Urothelium cell line (cell line): ENCODE results near the gene TFRC.
"Not testable (repeated sequence)": the region's sequence is repeated elsewhere in the genome, so short reads cannot be mapped to it uniquely, and the experiment has no call there.

ENCODE experiments used
- DNase-seq: peaks from one replicate; pipeline ENCODE4 v3.0.0; 2011; ENCODE audit warnings: low spot score, mixed read lengths
- FAIRE-seq: peaks from 2 replicates; lab custom pipeline; 2011; peaks lifted over from hg19 to GRCh38; lab: Jason Lieb, UNC

Gene TFRC

GRCh38 chr3:196049653-196050052 is 32.2 kb downstream of the TFRC start:
- no peak for FAIRE-seq
- DNase-seq: no peak

- FAIRE-seq: no peak
- no peak for DNase-seq
These were observed 32.8 kb downstream of the TFRC start for GRCh38 chr3:196048922-196049598.

DNA sequence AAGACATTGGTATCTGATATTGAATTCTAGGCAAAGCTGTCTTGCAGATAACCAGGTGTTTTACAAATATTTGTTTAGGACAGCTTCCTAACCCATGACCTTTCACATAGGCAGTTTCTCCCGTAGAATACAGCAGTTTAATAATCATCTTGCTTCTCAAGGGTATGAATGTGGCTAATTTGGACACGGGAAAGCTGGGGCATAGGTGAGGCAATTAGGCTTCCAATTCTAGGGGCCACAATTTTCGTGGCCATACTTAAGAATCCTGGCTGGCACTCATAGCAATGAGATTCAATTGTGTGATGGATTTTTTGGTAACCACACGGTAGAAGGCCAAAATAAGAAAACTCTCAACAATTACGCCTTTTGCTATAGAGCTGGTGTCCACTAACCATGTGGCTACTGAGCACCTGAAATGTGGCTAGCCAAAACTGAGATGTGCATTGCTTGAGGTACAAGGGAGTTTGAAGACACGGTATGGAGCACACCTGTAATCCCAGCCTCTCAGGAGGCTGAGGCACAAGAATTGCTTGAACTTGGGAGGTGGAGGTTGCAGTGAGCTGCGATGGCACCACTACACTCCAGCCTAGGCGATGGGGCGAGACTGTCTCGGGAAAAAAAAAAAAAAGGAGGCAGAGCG is 34.4 kb downstream of the TFRC start:
- no peak for FAIRE-seq
- no peak for DNase-seq

DNA sequence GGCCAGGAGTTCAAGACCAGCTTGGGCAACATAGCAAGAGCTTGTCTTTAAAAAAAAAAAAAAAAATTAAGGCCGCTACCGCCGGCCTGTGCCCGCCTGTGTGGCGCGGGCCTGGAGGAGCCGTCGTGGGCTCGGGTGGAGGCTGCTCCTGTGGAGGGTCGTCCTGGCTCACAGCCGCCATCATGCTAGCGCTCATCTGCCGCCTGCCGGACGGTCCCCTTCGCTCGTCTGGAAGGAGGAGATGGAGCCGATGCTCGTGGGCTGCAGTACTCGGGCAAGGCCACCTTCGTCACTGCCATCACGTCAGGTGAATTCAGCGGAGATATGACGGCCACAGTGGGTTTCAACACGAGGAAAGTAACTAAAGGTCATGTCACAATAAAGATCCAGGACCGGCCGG is 37.4 kb downstream of the TFRC start:
- no peak for DNase-seq
- no peak for FAIRE-seq

- FAIRE-seq: no peak
- DNase-seq: no peak
These were observed 39.2 kb downstream of the TFRC start for GRCh38 chr3:196042673-196043072.

- FAIRE-seq (no peak), DNase-seq (no peak)
These were observed 42.5 kb downstream of the TFRC start for GRCh38 chr3:196039359-196039758.

- FAIRE-seq: not testable (repeated sequence)
- peak; percentile 18 for DNase-seq
These were observed 55.8 kb downstream of the TFRC start for GRCh38 chr3:196026059-196026458.

DNA sequence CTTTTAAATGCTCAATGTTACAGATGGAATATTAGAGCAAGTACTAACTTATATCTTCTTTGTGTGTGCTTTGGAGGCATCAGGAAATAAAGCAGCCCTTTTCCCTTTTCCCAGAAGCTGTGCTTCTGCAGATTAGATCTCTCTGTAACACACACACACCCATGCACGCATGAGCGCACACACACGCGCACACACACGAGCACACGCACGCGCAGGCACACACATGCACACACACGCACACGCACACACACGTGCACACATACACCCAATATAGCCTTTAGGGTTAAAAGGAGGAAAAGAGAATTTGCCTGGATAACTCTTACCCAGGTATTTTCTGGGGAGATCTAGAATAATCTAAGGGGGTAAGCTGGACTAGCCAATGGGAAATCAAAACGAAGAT is 56.9 kb downstream of the TFRC start:
- FAIRE-seq (no peak), DNase-seq (no peak)

DNA sequence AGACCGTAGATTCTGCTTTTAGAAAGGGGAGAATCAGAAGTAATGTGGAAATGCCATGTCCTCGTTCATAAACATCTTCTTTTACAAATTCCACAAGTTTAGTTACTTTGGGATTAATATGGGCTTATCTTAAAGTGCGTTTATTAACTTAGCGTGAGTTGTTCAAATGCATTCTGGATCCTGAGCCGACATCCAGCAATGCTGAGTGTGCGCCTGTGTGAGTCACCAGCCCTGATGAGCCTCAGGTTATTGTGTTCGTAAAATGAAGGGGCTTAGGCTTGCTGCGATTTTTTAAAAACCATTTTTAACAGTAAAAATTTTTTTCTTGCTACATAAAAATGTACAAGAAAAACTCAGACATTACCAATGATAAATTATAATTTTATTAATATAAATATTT is 57.9 kb downstream of the TFRC start:
- DNase-seq: no peak
- no peak for FAIRE-seq

- DNase-seq, FAIRE-seq: not testable (repeated sequence)
These were observed 59.4 kb downstream of the TFRC start for GRCh38 chr3:196022499-196022878.

DNA sequence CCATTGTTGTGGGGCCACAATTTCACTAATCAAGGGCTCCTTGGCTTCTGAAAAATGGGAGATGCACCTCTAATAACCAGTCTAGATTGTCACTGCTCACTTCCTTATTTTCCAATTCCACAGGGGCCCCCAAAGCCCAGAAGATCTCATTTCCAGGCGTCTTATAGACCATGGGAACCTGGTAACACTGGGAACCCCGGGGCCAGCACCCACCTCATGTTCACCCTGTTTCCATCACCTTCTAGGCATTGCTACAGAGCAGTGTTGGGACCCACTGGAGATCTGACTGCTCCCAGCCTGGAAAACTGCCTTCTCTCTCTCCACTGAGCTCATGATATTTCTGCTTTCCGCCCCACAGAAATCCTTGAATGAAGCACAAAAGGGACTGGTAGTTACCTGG is 61.5 kb downstream of the TFRC start:
- FAIRE-seq (no peak), DNase-seq (no peak)

GRCh38 chr3:196019576-196019975 is 62.3 kb downstream of the TFRC start:
- not testable (repeated sequence) for FAIRE-seq

DNA sequence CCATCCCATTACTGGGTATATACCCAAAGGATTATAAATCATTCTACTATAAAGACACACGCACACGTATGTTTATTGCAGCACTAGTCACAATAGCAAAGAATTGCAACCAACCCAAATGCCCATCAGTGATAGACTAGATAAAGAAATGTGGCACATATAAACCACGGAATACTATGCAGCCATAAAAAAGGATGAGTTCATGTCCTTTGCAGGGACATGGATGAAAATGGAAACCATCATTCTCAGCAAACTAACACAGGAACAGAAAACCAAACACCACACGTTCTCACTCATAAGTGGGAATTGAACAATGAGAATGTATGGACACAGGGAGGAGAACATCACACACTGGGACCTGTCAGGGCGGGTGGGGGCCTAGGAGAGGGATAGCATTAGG is 63.7 kb downstream of the TFRC start:
- not testable (repeated sequence) for DNase-seq, FAIRE-seq

More at GRCh38 chr3:196019576-196019975, 62.3 kb downstream of the TFRC start:
- DNase-seq: not testable (repeated sequence)

DNA sequence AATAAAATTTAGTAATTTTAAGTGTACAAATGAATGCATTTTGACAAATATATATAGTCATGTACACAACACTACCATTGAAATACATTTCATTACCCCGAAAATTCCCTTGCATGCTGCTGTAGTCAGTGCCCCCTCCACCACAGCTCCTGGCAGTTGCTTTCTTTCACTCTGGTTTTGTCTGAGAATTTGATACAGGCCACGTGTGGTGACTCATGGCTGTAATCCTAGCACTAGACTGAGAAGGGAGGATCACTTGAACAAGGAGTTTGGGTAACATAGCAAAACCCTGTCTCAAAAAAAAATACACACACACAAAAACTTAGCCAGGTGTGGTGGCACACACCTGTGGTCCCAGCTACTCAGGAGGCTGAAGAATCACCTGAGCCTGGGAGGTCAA is 65.4 kb downstream of the TFRC start:
- FAIRE-seq (no peak), DNase-seq (peak; percentile 60)

DNA sequence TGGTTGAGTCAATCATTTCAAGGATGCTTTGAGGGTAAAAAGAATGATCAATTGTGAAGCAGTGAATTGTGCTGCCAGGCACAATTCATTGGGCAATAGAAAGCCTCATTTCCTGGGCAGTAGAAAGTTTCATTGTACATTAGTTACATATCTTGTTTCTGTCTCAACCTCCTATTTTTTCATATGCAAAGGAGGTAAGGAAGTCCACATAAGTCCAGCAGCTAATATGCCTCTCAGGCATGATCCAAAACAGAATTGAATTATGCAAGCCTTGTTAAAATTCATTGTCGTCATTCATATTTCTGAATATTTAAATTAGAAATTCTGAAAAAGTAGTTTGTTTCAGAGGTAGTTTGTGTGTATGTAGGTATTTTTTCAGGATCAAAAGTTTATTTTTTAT is 65.8 kb downstream of the TFRC start:
- DNase-seq (no peak), FAIRE-seq (no peak)

DNA sequence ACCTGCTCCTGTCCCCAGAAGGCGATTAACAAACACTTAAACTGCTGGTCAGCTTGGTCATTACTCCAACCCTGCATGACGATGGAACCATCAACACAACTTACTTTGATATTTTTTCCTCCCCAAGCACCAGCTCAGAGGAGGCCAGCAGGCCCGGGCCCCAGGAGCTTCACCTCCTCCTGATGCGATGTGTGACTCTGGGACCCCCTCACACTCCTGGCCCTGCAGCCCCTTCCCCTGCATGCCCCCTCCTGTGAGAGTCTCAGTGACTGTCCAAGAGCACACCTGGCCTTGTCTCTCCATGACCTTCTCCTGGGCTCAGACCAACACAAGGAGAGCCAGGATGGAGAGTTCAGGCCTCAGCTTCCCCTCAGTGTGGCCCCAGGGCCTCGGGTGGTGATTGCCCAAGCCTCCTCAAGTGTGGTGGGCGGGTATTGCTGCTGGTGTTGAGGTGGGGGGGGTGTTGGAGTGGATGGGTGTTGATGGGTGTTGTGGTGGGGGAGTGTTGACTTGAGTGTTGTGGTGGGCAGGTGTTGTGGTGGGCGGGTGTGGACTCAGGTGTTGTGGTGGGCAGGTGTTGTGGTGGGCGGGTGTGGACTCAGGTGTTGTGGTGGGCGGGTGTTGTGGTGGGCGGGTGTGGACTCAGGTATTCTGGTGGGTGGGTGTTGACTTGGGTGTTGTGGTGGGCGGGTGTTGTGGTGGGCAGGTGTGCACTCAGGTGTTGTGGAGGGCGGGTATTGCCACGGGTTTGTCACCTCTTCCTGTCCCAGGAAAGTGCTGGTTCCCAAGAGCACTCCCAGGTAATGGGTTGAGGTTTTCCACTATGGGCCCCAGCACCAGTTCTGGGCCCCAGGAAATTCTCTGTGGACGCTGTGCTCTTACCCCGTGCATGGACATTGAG is 68.1 kb downstream of the TFRC start:
- DNase-seq (no peak), FAIRE-seq (no peak)

DNA sequence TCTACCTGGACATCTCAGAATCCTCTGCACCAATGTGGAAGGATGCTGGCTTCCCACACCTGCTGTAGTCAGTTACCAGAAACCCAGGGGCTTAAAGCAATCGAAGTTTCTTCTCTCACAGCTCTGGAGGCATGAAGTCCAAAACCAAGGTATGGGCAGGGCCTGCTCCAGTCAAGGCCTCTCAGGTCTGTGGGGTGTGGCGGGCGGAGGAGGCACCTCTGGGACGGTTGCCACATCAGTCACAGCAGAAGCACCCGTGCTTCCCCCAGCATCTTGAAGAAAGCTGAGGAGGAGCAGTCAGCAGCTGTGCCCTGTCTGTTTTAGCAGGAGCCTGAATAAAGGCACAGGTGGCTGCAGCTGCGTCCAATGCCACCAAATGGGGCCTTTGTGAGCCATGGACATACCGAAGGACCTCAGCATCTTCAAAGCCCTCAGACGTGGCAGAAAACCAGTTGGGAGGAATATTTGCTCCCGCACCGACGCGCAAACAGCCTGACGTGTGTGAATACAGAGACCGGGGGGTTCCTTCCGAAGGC is 68.9 kb downstream of the TFRC start:
- FAIRE-seq: no peak
- DNase-seq: no peak

- DNase-seq (no peak), FAIRE-seq (no peak)
These were observed 69.4 kb downstream of the TFRC start for GRCh38 chr3:196012481-196012880.

- DNase-seq (no peak), FAIRE-seq (no peak)
These were observed 72.4 kb downstream of the TFRC start for GRCh38 chr3:196009456-196009855.

DNA sequence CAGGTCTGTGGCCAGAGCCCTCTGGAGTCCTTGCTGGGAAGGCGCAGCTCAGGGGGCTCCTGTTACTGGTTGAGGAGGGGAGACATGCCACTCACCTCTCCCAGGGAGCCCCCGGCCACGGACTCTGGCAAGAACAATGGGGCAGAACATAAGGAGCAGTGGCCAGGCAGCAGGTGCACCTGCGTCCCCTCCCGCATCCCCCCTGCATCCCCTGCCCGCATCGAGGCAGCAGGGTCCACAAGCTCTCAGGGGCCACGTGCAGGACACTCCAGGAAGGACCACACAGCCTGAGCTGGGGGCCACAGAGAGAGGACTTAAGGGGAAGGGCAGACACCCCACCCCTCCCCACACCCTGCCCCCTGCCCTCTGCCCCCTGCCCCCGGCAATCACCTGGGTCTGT is 73.0 kb downstream of the TFRC start:
- DNase-seq (no peak), FAIRE-seq (no peak)

DNA sequence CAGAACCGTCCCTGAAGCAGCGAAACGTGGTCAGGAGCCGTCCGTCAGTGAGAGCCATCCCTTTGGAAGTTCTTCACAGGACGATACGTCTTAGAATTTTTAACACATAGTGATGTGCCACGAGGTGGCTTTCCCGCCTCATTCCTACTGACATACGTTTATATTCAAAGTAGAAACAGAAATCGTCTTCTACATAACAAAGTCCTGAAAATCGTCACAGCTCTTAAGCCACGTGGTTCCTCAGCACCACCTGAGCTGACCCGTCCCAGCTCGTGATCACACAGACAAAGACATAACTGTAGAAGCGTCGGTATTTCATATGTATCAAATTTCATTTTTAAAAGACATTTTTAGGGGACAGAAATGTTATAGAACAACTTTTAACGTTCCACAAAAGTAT is 73.5 kb downstream of the TFRC start:
- FAIRE-seq (no peak), DNase-seq (no peak)
